IMR-90 (cell line): ENCODE results near the gene FARP1. TPM values are rescaled to one million over a fixed set of nuclear protein-coding genes. Genes with fewer than 3 reads are reported as not detected.

Experiments used
- ATAC-seq: fragments of 200-7000 bp; cut with Tn5 transposase; 2 replicates; pipeline ENCODE4 v1.9.1; 2020; ENCODE audit warnings: low read depth, mild to moderate bottlenecking, moderate library complexity
- BruUV-seq: library from RNA; stranded (reverse); fragments of 400-500 nt; replicated peaks from 2 replicates; lab custom pipeline; 2021; lab: Mats Ljungman, UMichigan
- CTCF ChIA-PET: fragments of 300-600 bp; formaldehyde crosslinking; extraction: SDS; loops from one replicate; lab custom pipeline; 2021; ENCODE audit warnings: antibody characterized with exemption; lab: Yijun Ruan, JAX
- POLR2A ChIA-PET: fragments of 300-600 bp; sonication (Branson Sonifier 250); formaldehyde crosslinking; loops from one replicate; lab custom pipeline; 2022; ENCODE audit warnings: antibody characterized with exemption; ENCODE audit not compliant: unreplicated experiment; lab: Charles Lee
- DNase-seq: peaks from one replicate; pipeline ENCODE4 v3.0.0; 2013
- H2AFZ ChIP-seq: replicated peaks from 2 replicates; pipeline ENCODE3; 2013; ENCODE audit warnings: low read length, mild to moderate bottlenecking; ENCODE audit not compliant: poor library complexity
- H2AK5ac ChIP-seq: 2 replicates; pipeline ENCODE4 v1.6.1; 2013; ENCODE audit warnings: low read depth, low read length, inconsistent platforms
- H2AK9ac ChIP-seq: replicated peaks from 2 replicates; pipeline ENCODE3; 2013; ENCODE audit warnings: mild to moderate bottlenecking, low read depth, low read length, moderate library complexity; ENCODE audit not compliant: poor library complexity
- H2BK120ac ChIP-seq: 2 replicates; pipeline ENCODE4 v1.6.1; 2013; ENCODE audit warnings: low read depth, low read length, inconsistent platforms
- H2BK15ac ChIP-seq: 3 replicates; pipeline ENCODE4 v1.6.1; 2013; ENCODE audit warnings: low read depth, low read length, inconsistent platforms
- H2BK20ac ChIP-seq: 2 replicates; pipeline ENCODE4 v1.6.1; 2013; ENCODE audit warnings: low read depth, mild to moderate bottlenecking, inconsistent platforms, low read length, moderate library complexity
- H2BK5ac ChIP-seq: 2 replicates; pipeline ENCODE4 v1.6.1; 2013; ENCODE audit warnings: mild to moderate bottlenecking, low read depth, low read length, inconsistent platforms; ENCODE audit not compliant: poor library complexity, severe bottlenecking
- H3K14ac ChIP-seq: replicated peaks from 2 replicates; pipeline ENCODE4 v1.6.1; 2013; ENCODE audit warnings: low read depth, low read length, inconsistent platforms
- H3K18ac ChIP-seq: 2 replicates; pipeline ENCODE4 v1.6.1; 2013; ENCODE audit warnings: low read depth, low read length, control low read depth
- H3K23ac ChIP-seq: 2 replicates; pipeline ENCODE4 v1.6.1; 2013; ENCODE audit warnings: low read depth, low read length, inconsistent platforms
- H3K27ac ChIP-seq: 2 replicates; pipeline ENCODE4 v1.5.1; 2013; ENCODE audit warnings: mild to moderate bottlenecking, control low read depth, low read length; ENCODE audit not compliant: insufficient read depth
- H3K27me3 ChIP-seq: 2 replicates; pipeline ENCODE4 v1.6.1; 2013; ENCODE audit warnings: low read length; ENCODE audit not compliant: control insufficient read depth, insufficient read depth
- H3K36me3 ChIP-seq: 2 replicates; pipeline ENCODE4 v1.6.1; 2013; ENCODE audit warnings: low read length, mixed read lengths; ENCODE audit not compliant: control insufficient read depth, insufficient read depth
- H3K4ac ChIP-seq: 2 replicates; pipeline ENCODE4 v1.6.1; 2013; ENCODE audit warnings: low read depth, low read length, inconsistent platforms
- H3K4me1 ChIP-seq: 2 replicates; pipeline ENCODE4 v1.6.1; 2013; ENCODE audit warnings: low read length, mixed read lengths; ENCODE audit not compliant: control insufficient read depth, insufficient read depth
- H3K4me2 ChIP-seq: 2 replicates; pipeline ENCODE4 v1.6.1; 2013; ENCODE audit warnings: low read depth, mild to moderate bottlenecking, control low read depth, low read length, moderate library complexity
- H3K4me3 ChIP-seq: 2 replicates; pipeline ENCODE4 v1.5.1; 2013; ENCODE audit warnings: low read depth, mild to moderate bottlenecking, control low read depth, low read length, moderate library complexity; ENCODE audit not compliant: insufficient read depth
- H3K56ac ChIP-seq: 2 replicates; pipeline ENCODE4 v1.6.1; 2013; ENCODE audit warnings: low read length, inconsistent platforms; ENCODE audit not compliant: insufficient read depth; ENCODE audit errors: extremely low read depth
- H3K79me1 ChIP-seq, 2 experiments: 2 replicates each; pipeline ENCODE4 v1.6.1; 2013; ENCODE audit warnings: low read length in 2 of 2, inconsistent platforms in 1 of 2, low read depth in 1 of 2
- H3K9ac ChIP-seq: 2 replicates; pipeline ENCODE4 v1.6.1; 2013; ENCODE audit warnings: low read depth, low read length, control low read depth
- H3K9me1 ChIP-seq: 2 replicates; pipeline ENCODE4 v1.6.1; 2013; ENCODE audit warnings: low read length, inconsistent platforms; ENCODE audit not compliant: insufficient read depth
- H3K9me3 ChIP-seq: 2 replicates; pipeline ENCODE4 v1.6.1; 2013; ENCODE audit warnings: low read length; ENCODE audit not compliant: control insufficient read depth, insufficient read depth
- H4K20me1 ChIP-seq: 2 replicates; pipeline ENCODE4 v1.6.1; 2013; ENCODE audit warnings: low read length, inconsistent platforms; ENCODE audit not compliant: insufficient read depth
- H4K5ac ChIP-seq: 2 replicates; pipeline ENCODE4 v1.6.1; 2013; ENCODE audit warnings: mild to moderate bottlenecking, low read depth, low read length, control low read depth
- H4K8ac ChIP-seq, 2 experiments: 2 replicates each; pipeline ENCODE4 v1.6.1; 2013; ENCODE audit warnings: low read depth in 2 of 2, low read length in 2 of 2, control low read depth in 1 of 2, inconsistent platforms in 1 of 2
- H4K91ac ChIP-seq: 2 replicates; pipeline ENCODE4 v1.6.1; 2013; ENCODE audit warnings: low read depth, low read length, inconsistent platforms; ENCODE audit not compliant: insufficient read depth
- BHLHE40 ChIP-seq: fragments of 150-350 bp; IDR thresholded peaks from 2 replicates; pipeline ENCODE4 v1.6.1; 2016; ENCODE audit warnings: mild to moderate bottlenecking, low read depth, low read length
- CHD1 ChIP-seq: IDR thresholded peaks from 2 replicates; pipeline ENCODE4 v1.6.1; 2012; ENCODE audit warnings: low read depth, low read length, improper control_type of control experiment
- ELK1 ChIP-seq: fragments of 150-350 bp; IDR thresholded peaks from 2 replicates; pipeline ENCODE4 v1.6.1; 2016; ENCODE audit warnings: low read depth, mild to moderate bottlenecking, low read length, moderate library complexity, borderline replicate concordance
- MAZ ChIP-seq: IDR thresholded peaks from 2 replicates; pipeline ENCODE4 v1.6.1; 2012; ENCODE audit warnings: low read depth, mild to moderate bottlenecking, low read length, improper control_type of control experiment, moderate library complexity, borderline replicate concordance
- NFE2L2 ChIP-seq: fragments of 150-350 bp; IDR thresholded peaks from 2 replicates; pipeline ENCODE4 v1.6.1; 2016; ENCODE audit warnings: low read depth, mild to moderate bottlenecking, low read length
- RAD21 ChIP-seq: IDR thresholded peaks from 2 replicates; pipeline ENCODE4 v1.6.1; 2012; ENCODE audit warnings: low read length, improper control_type of control experiment
- RCOR1 ChIP-seq: IDR thresholded peaks from 2 replicates; pipeline ENCODE4 v1.6.1; 2012; ENCODE audit warnings: mild to moderate bottlenecking, low read length, improper control_type of control experiment; ENCODE audit not compliant: insufficient replicate concordance
- RFX5 ChIP-seq: IDR thresholded peaks from 2 replicates; pipeline ENCODE4 v1.8.0; 2012; ENCODE audit warnings: low read depth, mild to moderate bottlenecking, low read length, moderate library complexity
- WGBS, 2 experiments: methylation state at CpG; one replicate each; pipeline versions ENCODE4 v1.1.5 to v1.1.7; 2013; ENCODE audit warnings: missing lambda C conversion rate in 2 of 2; ENCODE audit not compliant: insufficient read length in 1 of 2; ENCODE audit errors: extremely low coverage in 2 of 2; 5-methylcytosine and 5-hydroxymethylcytosine counted together
- dilution Hi-C: fragments of 300-500 bp; cut with HindIII; formaldehyde crosslinking; loops from one replicate; pipeline ENCODE4 v1.14.3; 2018; ENCODE audit warnings: low sequenced_read_pairs; ENCODE audit not compliant: unreplicated experiment
- in situ Hi-C: fragments of 300-500 bp; cut with MboI; formaldehyde crosslinking; loops from 3 replicates; pipeline ENCODE4 v1.14.3; 2019; ENCODE audit warnings: low sequenced_read_pairs, inconsistent platforms, mixed read lengths
- intact Hi-C: fragments of 100-400 bp; cut with micrococcal nuclease; formaldehyde crosslinking; loops from 2 replicates; pipeline ENCODE4 v1.10.0; 2022
- polyA plus RNA-seq, 3 experiments: library from polyadenylated mRNA; depleted of rRNA; stranded (reverse); fragments of >200 nt; gene quantifications; 2 replicates each; pipeline ENCODE4 v1.2.3, GENCODE V29; 2012; ENCODE audit warnings: low replicate concordance in 1 of 3
- total RNA-seq: library from RNA; depleted of rRNA; stranded (reverse); fragments of >200 nt; gene quantifications from 2 replicates; pipeline ENCODE4 v1.2.3, GENCODE V29; 2012

The FARP1 gene
- total and polyA plus RNA-seq, 2 of the 4 experiments (the other 2 are of a cell fraction): 39.6 to 57.0 TPM

- Histone ChIP-seq H3K27me3 (no peaks in the 10 kb centered on the region), H2AK5ac (no peak overlapping the region), H3K14ac (0 out of 2 replicates have a peak overlapping the region, but pooled peaks have one; percentile 5), H3K9ac (no peak overlapping the region), H2BK20ac (no peak overlapping the region), H3K56ac (no peak overlapping the region), H3K27ac (no peak overlapping the region), H3K9me1 (peaks cover 25% of the 10 kb centered on the region), H3K79me1 (peaks cover 40 to 80% of the 10 kb centered on the region in 2 experiments), H3K4ac (no peak overlapping the region; the same call in 1 of the 2 replicates), H2BK120ac (no peak overlapping the region), H2AK9ac (no peak overlapping the region), H4K8ac (no peak overlapping the region), H2BK5ac (no peak overlapping the region), H4K20me1 (peaks cover 25% of the 10 kb centered on the region), H2AFZ (no peak overlapping the region), H3K9me3 (no peaks in the 10 kb centered on the region), H2BK15ac (no peak overlapping the region), H3K36me3 (0 out of 2 replicates have a peak, but pooled peaks cover 1% of the 10 kb centered on the region), H3K18ac (no peak overlapping the region), H4K5ac (no peak overlapping the region), H3K23ac (no peak overlapping the region), H3K4me3 (no peak overlapping the region), H4K91ac (no peak overlapping the region), H3K4me1 (peaks cover 4% of the 10 kb centered on the region), H3K4me2 (no peak overlapping the region)
- intact Hi-C loops (no loop called here), in situ Hi-C loops (no loop called here), dilution Hi-C loops (no loop called here)
- no TSS peak for BruUV-seq
- WGBS, 2 experiments: 96% methylated on average over 9 of the region's 11 CpGs; no CpG with 5 or more reads in 1 of the 2 experiments
- no peak for DNase-seq
- ChIA-PET POLR2A (no interaction called here), CTCF (no interaction called here)
- TF ChIP-seq CHD1 (no peak), BHLHE40 (no peak), NFE2L2 (no peak), RFX5 (no peak), RAD21 (no peak), ELK1 (no peak), RCOR1 (no peak), MAZ (no peak)
- ATAC-seq: no peak
These were observed 98.1 kb downstream of the FARP1 start for GRCh38 chr13:98240974-98241373.
